Lower leg skin (tissue), 3 donors: ENCODE results near the gene CCDC38.

Experiments used
- CTCF ChIP-seq, 3 donors: fragments of 450-650 bp; IDR thresholded peaks; one replicate each; pipeline ENCODE4 v1.5.1; 2016; ENCODE audit warnings: antibody characterized with exemption in 3 of 3, mild to moderate bottlenecking in 3 of 3, moderate library complexity in 2 of 3
- POLR2A ChIP-seq, 2 donors: fragments of 450-650 bp; IDR thresholded peaks; one replicate each; pipeline ENCODE4 v1.6.1; 2016 to 2017; ENCODE audit warnings: antibody characterized with exemption in 2 of 2, mild to moderate bottlenecking in 1 of 2, moderate library complexity in 1 of 2

- TF ChIP-seq CTCF (IDR thresholded peaks at IDR 0.05): no peak
- TF ChIP-seq POLR2A (IDR thresholded peaks at IDR 0.05): no peak
Observed at GRCh38 chr12:95908573-95908972, 33.8 kb downstream of the CCDC38 start.
